HCT116 (cell line): Measurements from ENCODE around the gene CAPN9. TPM values are rescaled to one million over a fixed set of nuclear protein-coding genes. Genes with fewer than 3 reads are reported as not detected.

Source experiments
- ATAC-seq: fragments of 200-7000 bp; cut with Tn5 transposase; 2 replicates; pipeline ENCODE4 v1.9.1; 2020; ENCODE audit warnings: mild to moderate bottlenecking, moderate library complexity
- BruUV-seq: library from RNA; stranded (reverse); fragments of 400-500 nt; replicated peaks from 2 replicates; lab custom pipeline; 2021; lab: Mats Ljungman, UMichigan
- CTCF ChIA-PET: fragments of 300-600 bp; sonication (Branson Sonifier 250); formaldehyde crosslinking; loops from one replicate; lab custom pipeline; 2021; ENCODE audit warnings: antibody characterized with exemption; lab: Charles Lee
- POLR2A ChIA-PET: fragments of 300-600, 350-600 bp; sonication (Branson Sonifier 250); formaldehyde crosslinking; loops from one replicate; lab custom pipeline; 2021; ENCODE audit warnings: antibody characterized with exemption; lab: Charles Lee
- RAD21 ChIA-PET, 2 experiments: fragments of 300-600 bp; sonication (Branson Sonifier 250); formaldehyde crosslinking; loops; one replicate each; lab custom pipeline; 2023; ENCODE audit warnings: low total read pairs in 2 of 2; ENCODE audit not compliant: uncharacterized antibody in 2 of 2, unreplicated experiment in 2 of 2, low non-redundant PET in 1 of 2; lab: Charles Lee
- DNase-seq: peaks from one replicate; pipeline ENCODE4 v3.0.0-alpha.2; 2010; ENCODE audit warnings: low read depth, low spot score
- H2AFZ ChIP-seq: fragments of 200-600 bp; shearing (Covaris generic), sonication (generic); 2 replicates; pipeline ENCODE4 v1.6.1; 2017; ENCODE audit warnings: low read depth, mixed run types, mixed read lengths, antibody characterized with exemption, low read length; ENCODE audit not compliant: poor library complexity, severe bottlenecking
- H3K27ac ChIP-seq: 2 replicates; pipeline ENCODE4 v1.5.1; 2012; ENCODE audit warnings: low read depth, low read length
- H3K27me3 ChIP-seq: fragments of 200-600 bp; sonication (generic); 2 replicates; pipeline ENCODE4 v1.6.1; 2016; ENCODE audit warnings: mixed run types, low read length, mixed read lengths; ENCODE audit not compliant: insufficient read depth
- H3K36me3 ChIP-seq, 2 experiments: fragments of 200-500 bp in 1 of 2; fragments of 200-600 bp in 1 of 2; sonication (Bioruptor generic) in 1 of 2; sonication (generic) in 1 of 2; 2 replicates each; pipeline versions ENCODE4 v1.5.1 to v1.6.1; 2014 to 2016; ENCODE audit warnings: low read length in 2 of 2, inconsistent platforms in 1 of 2, mixed read lengths in 1 of 2, mixed run types in 1 of 2; ENCODE audit not compliant: insufficient read depth in 2 of 2, control insufficient read depth in 1 of 2
- H3K4me1 ChIP-seq, 2 experiments: fragments of 200-600 bp in 1 of 2; sonication (generic) in 1 of 2; 2 replicates each; pipeline versions ENCODE4 v1.5.1 to v1.6.1; 2012 to 2017; ENCODE audit warnings: low read length in 2 of 2, inconsistent platforms in 1 of 2, mild to moderate bottlenecking in 1 of 2, mixed read lengths in 1 of 2, mixed run types in 1 of 2, moderate library complexity in 1 of 2; ENCODE audit not compliant: insufficient read depth in 2 of 2, control insufficient read depth in 1 of 2
- H3K4me2 ChIP-seq: fragments of 200-600 bp; sonication (generic); 2 replicates; pipeline ENCODE4 v1.6.1; 2017; ENCODE audit warnings: mixed run types, low read length, mixed read lengths
- H3K4me3 ChIP-seq, 2 experiments: fragments of 200-600 bp in 1 of 2; sonication (generic) in 1 of 2; replicated peaks in 1 of 2; 2 replicates each; pipeline ENCODE4 v1.5.1; 2011 to 2016; ENCODE audit warnings: low read length in 2 of 2, control low read depth in 1 of 2, low read depth in 1 of 2, mild to moderate bottlenecking in 1 of 2, mixed read lengths in 1 of 2, mixed run types in 1 of 2
- H3K79me2 ChIP-seq: fragments of 200-600 bp; sonication (generic); 2 replicates; pipeline ENCODE4 v1.6.1; 2017; ENCODE audit warnings: mild to moderate bottlenecking, mixed run types, low read length, moderate library complexity, mixed read lengths; ENCODE audit not compliant: insufficient read depth
- H3K9ac ChIP-seq: fragments of 200-600 bp; sonication (generic); 2 replicates; pipeline ENCODE4 v1.6.1; 2016; ENCODE audit warnings: low read length, mixed read lengths
- H3K9me2 ChIP-seq: fragments of 200-600 bp; sonication (generic), shearing (Covaris generic); 2 replicates; pipeline ENCODE4 v1.6.1; 2017; ENCODE audit warnings: mixed run types, mild to moderate bottlenecking, moderate library complexity; ENCODE audit not compliant: insufficient read depth
- H3K9me3 ChIP-seq, 2 experiments: fragments of 200-500 bp in 1 of 2; fragments of 200-600 bp in 1 of 2; sonication (Bioruptor generic) in 1 of 2; sonication (generic) in 1 of 2; 2 replicates each; pipeline ENCODE4 v1.6.1; 2014 to 2017; ENCODE audit warnings: low read length in 2 of 2, mixed read lengths in 2 of 2, inconsistent platforms in 1 of 2, low read depth in 1 of 2, mild to moderate bottlenecking in 1 of 2, mixed run types in 1 of 2, moderate library complexity in 1 of 2; ENCODE audit not compliant: control insufficient read depth in 1 of 2, insufficient read depth in 1 of 2
- H4K20me1 ChIP-seq: fragments of 200-600 bp; sonication (generic), shearing (Covaris generic); 2 replicates; pipeline ENCODE4 v1.6.1; 2017; ENCODE audit warnings: mixed run types, mild to moderate bottlenecking, moderate library complexity; ENCODE audit not compliant: insufficient read depth
- CBX3 ChIP-seq: IDR thresholded peaks from 2 replicates; pipeline ENCODE4 v1.6.1; 2012; ENCODE audit warnings: low read depth
- CEBPB ChIP-seq: IDR thresholded peaks from 2 replicates; pipeline ENCODE4 v1.6.1; 2012; ENCODE audit warnings: low read depth
- EGR1 ChIP-seq: IDR thresholded peaks from 2 replicates; pipeline ENCODE4 v1.6.1; 2012; ENCODE audit warnings: low read depth
- ELF1 ChIP-seq: IDR thresholded peaks from 2 replicates; pipeline ENCODE4 v1.6.1; 2012; ENCODE audit warnings: low read depth, borderline replicate concordance
- EZH2 ChIP-seq: fragments of 200-600 bp; sonication (generic); IDR thresholded peaks from 2 replicates; pipeline ENCODE4 v1.6.1; 2017; ENCODE audit warnings: antibody characterized with exemption, mixed run types
- EZH2phosphoT487 ChIP-seq: fragments of 200-600 bp; IDR thresholded peaks from 2 replicates; pipeline ENCODE4 v1.6.1; 2018; ENCODE audit warnings: antibody characterized with exemption, borderline replicate concordance
- JUND ChIP-seq: IDR thresholded peaks from 2 replicates; pipeline ENCODE4 v1.6.1; 2012
- POLR2A ChIP-seq: IDR thresholded peaks from 2 replicates; pipeline ENCODE4 v1.7.0; 2011; ENCODE audit warnings: borderline replicate concordance; ENCODE audit not compliant: insufficient read depth, insufficient read length; ENCODE audit errors: extremely low read depth
- POLR2AphosphoS5 ChIP-seq: IDR thresholded peaks from 2 replicates; pipeline ENCODE4 v1.6.1; 2011; ENCODE audit warnings: mild to moderate bottlenecking, low read depth, low read length, moderate library complexity
- SIN3A ChIP-seq: IDR thresholded peaks from 2 replicates; pipeline ENCODE4 v1.6.1; 2012; ENCODE audit warnings: low read depth
- SP1 ChIP-seq: IDR thresholded peaks from 2 replicates; pipeline ENCODE4 v1.6.1; 2012; ENCODE audit warnings: low read depth
- SRF ChIP-seq: IDR thresholded peaks from 2 replicates; pipeline ENCODE4 v1.6.1; 2012; ENCODE audit warnings: low read depth
- TCF7L2 ChIP-seq: IDR thresholded peaks from 2 replicates; pipeline ENCODE4 v1.7.0; 2011; ENCODE audit warnings: borderline replicate concordance, inconsistent platforms; ENCODE audit not compliant: insufficient read depth, insufficient read length; ENCODE audit errors: extremely low read depth
- ZFX ChIP-seq: fragments of 450-650 bp; IDR thresholded peaks from 2 replicates; pipeline ENCODE4 v1.6.1; 2017
- ZNF274 ChIP-seq: fragments of 200-500 bp; sonication (Bioruptor generic); IDR thresholded peaks from 2 replicates; pipeline ENCODE4 v1.6.1; 2014; ENCODE audit warnings: mild to moderate bottlenecking, low read depth, low read length, inconsistent platforms
- intact Hi-C: fragments of 100-400 bp; cut with micrococcal nuclease; formaldehyde crosslinking; loops from 2 replicates; pipeline ENCODE4 v1.10.0; 2022
- total RNA-seq: library from RNA; stranded (reverse); gene quantifications from one replicate; pipeline ENCODE4 v1.2.1, GENCODE V29; 2021; ENCODE audit not compliant: unreplicated experiment
- TF ChIP-seq, protein P1 (sequence below): IDR thresholded peaks from 2 replicates; pipeline ENCODE4 v1.6.1; 2012
- TF ChIP-seq, protein P2 (sequence below): IDR thresholded peaks from 2 replicates; pipeline ENCODE4 v1.6.1; 2011; ENCODE audit warnings: mild to moderate bottlenecking, low read length, moderate library complexity; ENCODE audit not compliant: insufficient replicate concordance; ENCODE audit errors: extremely low read depth
- TF ChIP-seq, protein P3 (sequence below): IDR thresholded peaks from 2 replicates; pipeline ENCODE4 v1.6.1; 2012

The CAPN9 gene
- total RNA-seq, 1 experiment from 2014 or later = not detected

DNA sequence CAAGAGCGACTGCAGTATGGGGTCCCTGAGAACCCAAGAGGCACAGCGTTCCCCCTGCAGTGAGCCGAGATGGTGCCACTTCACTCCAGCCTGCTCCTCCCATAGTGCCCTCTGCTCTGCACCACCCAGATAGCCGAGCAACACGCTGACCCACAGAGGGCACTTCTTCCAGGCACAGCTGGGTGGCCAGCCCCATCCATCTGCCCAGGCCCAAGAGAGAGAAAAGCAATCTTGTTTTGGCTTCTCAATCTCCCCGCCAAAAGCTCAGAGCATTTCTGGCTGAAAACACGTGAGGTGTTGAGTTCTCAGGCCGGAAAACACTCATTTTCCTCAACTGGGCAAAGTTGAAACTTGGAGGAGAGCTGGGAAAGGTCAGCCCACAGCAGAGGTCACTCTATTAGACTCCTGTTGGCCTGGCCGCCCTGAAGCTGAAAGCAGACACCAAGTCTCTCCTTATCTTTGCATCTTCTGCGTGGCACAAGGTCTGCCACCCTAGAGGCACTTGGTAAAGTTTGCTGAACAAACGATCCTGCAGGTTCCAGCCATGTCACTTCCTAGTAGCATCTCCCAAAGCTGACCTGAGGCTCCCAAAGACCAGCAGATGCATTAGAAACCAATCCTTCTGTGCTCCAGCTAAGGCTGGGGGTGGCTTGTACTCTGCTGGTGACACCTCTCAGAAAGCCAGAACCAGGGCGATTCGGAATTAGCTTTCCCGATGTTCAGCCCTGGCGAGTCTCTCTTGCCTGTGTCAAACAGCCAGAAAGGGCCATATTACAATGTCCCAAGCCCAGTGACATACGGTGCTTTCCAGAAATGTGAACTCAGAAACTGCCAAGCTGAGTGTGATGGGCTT, 10.9 kb downstream of the CAPN9 start:
- Histone ChIP-seq H3K9ac (no peak overlapping the region), H3K27me3 (no peaks in the 10 kb centered on the region), H4K20me1 (no peaks in the 10 kb centered on the region), H2AFZ (no peak overlapping the region), H3K79me2 (no peaks in the 10 kb centered on the region), H3K4me3 (no peak overlapping the region), H3K4me2 (no peak overlapping the region), H3K36me3 (no peaks in the 10 kb centered on the region), H3K4me1 (peaks cover 3 to 9% of the 10 kb centered on the region in 2 experiments; a peak in 3 of 4 replicates), H3K9me2 (no peaks in the 10 kb centered on the region), H3K27ac (no peak overlapping the region), H3K9me3 (no peaks in the 10 kb centered on the region)
- BruUV-seq = no TSS peak
- ATAC-seq = no peak
- intact Hi-C loops = no loop called here
- no peak for DNase-seq
- ChIA-PET CTCF (no interaction called here), POLR2A (no interaction called here), RAD21 (no interaction called here)
- TF ChIP-seq EGR1 (no peak), JUND (no peak), CBX3 (no peak), SP1 (no peak), ZFX (no peak), POLR2A (no peak), POLR2AphosphoS5 (no peak), EZH2 (no peak), ELF1 (no peak), ZNF274 (no peak), SIN3A (no peak), TCF7L2 (no peak), EZH2phosphoT487 (no peak), SRF (no peak), CEBPB (no peak)
- TF ChIP-seq, protein P1, sequence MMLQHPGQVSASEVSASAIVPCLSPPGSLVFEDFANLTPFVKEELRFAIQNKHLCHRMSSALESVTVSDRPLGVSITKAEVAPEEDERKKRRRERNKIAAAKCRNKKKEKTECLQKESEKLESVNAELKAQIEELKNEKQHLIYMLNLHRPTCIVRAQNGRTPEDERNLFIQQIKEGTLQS = no peak
- TF ChIP-seq, protein P2, sequence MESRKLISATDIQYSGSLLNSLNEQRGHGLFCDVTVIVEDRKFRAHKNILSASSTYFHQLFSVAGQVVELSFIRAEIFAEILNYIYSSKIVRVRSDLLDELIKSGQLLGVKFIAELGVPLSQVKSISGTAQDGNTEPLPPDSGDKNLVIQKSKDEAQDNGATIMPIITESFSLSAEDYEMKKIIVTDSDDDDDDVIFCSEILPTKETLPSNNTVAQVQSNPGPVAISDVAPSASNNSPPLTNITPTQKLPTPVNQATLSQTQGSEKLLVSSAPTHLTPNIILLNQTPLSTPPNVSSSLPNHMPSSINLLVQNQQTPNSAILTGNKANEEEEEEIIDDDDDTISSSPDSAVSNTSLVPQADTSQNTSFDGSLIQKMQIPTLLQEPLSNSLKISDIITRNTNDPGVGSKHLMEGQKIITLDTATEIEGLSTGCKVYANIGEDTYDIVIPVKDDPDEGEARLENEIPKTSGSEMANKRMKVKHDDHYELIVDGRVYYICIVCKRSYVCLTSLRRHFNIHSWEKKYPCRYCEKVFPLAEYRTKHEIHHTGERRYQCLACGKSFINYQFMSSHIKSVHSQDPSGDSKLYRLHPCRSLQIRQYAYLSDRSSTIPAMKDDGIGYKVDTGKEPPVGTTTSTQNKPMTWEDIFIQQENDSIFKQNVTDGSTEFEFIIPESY = no peak
- TF ChIP-seq, protein P3, sequence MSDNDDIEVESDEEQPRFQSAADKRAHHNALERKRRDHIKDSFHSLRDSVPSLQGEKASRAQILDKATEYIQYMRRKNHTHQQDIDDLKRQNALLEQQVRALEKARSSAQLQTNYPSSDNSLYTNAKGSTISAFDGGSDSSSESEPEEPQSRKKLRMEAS = no peak
